Transverse colon (tissue), 4 donors: ENCODE data around the gene CBFA2T2. TPM values are rescaled to one million over a fixed set of nuclear protein-coding genes. Genes with fewer than 3 reads are reported as not detected.

ENCODE experiments used
- DNase-seq: peaks from one replicate; pipeline ENCODE4 v3.0.0-alpha.2; 2019
- H3K27ac ChIP-seq, 4 donors: fragments of 200-600 bp; sonication (generic); 2 replicates each; pipeline ENCODE4 v1.5.1; 2016 to 2018; ENCODE audit warnings: inconsistent platforms in 4 of 4
- H3K27me3 ChIP-seq: fragments of 200-600 bp; sonication (generic); 2 replicates; pipeline ENCODE4 v1.5.1; 2017; ENCODE audit warnings: inconsistent platforms
- H3K36me3 ChIP-seq, 4 donors: fragments of 200-600 bp; sonication (generic); 2 replicates each; pipeline ENCODE4 v1.5.1; 2017 to 2019; ENCODE audit warnings: inconsistent platforms in 4 of 4
- H3K4me1 ChIP-seq, 4 donors: fragments of 200-600 bp; sonication (generic); 2 replicates each; pipeline ENCODE4 v1.5.1; 2017 to 2020; ENCODE audit warnings: inconsistent platforms in 4 of 4
- H3K4me3 ChIP-seq, 4 donors: fragments of 200-600 bp; sonication (generic); 1 replicate in 1 of 4; 2 replicates in 3 of 4; pipeline versions ENCODE4 v1.5.1 to v1.6.1; 2017 to 2019; ENCODE audit warnings: inconsistent platforms in 4 of 4
- H3K9me3 ChIP-seq, 2 donors: fragments of 200-600 bp; sonication (generic); 2 replicates each; pipeline ENCODE4 v1.5.1; 2017 to 2019; ENCODE audit warnings: inconsistent platforms in 2 of 2
- EP300 ChIP-seq: sonication (generic); formaldehyde crosslinking; IDR thresholded peaks from one replicate; pipeline ENCODE4 v1.6.1; 2017; ENCODE audit warnings: antibody characterized with exemption, low read depth
- POLR2A ChIP-seq: fragments of 450-650 bp; IDR thresholded peaks from one replicate; pipeline ENCODE4 v1.6.1; 2016; ENCODE audit warnings: antibody characterized with exemption, mild to moderate bottlenecking, moderate library complexity
- POLR2AphosphoS5 ChIP-seq, 3 donors: sonication (generic); formaldehyde crosslinking; IDR thresholded peaks; one replicate each; pipeline ENCODE4 v1.6.1; 2016; ENCODE audit warnings: antibody characterized with exemption in 3 of 3
- WGBS, 2 donors: methylation state at CpG; one replicate each; pipeline ENCODE4 v1.1.5; 2018; ENCODE audit warnings: low coverage in 1 of 2; 5-methylcytosine and 5-hydroxymethylcytosine counted together
- in situ Hi-C, 4 donors: fragments of 200-750 bp; cut with MboI; loops; one replicate each; pipeline versions ENCODE4 v1.15.0 to v1.15.1; 2017; ENCODE audit warnings: low sequenced_read_pairs in 3 of 4, low pct_ligation_motif_present in 1 of 4, low pct_unique_long_range_greater_than_20kb in 1 of 4
- intact Hi-C: fragments of 100-400 bp; cut with DNase I; formaldehyde crosslinking; loops from one replicate; pipeline ENCODE4 v1.15.1; 2023; ENCODE audit warnings: low total_unique reads
- total RNA-seq, 4 donors: library from RNA; depleted of rRNA; stranded (reverse); fragments of >200 nt; gene quantifications; one replicate each; pipeline ENCODE4 v1.1.0, GENCODE V29; 2016
- TF ChIP-seq, protein P1 (sequence below), 5 experiments: fragments of 200-600 bp in 3 of 5; fragments of 450-650 bp in 2 of 5; sonication (generic) in 3 of 5; IDR thresholded peaks; 1 replicate in 2 of 5; 2 replicates in 3 of 5; pipeline ENCODE4 v1.5.1; 2016 to 2017; ENCODE audit warnings: antibody characterized with exemption in 5 of 5, inconsistent platforms in 3 of 5, mild to moderate bottlenecking in 2 of 5, moderate library complexity in 1 of 5

Gene CBFA2T2
- total RNA-seq, 4 donors from 2014 or later, result 35.8 to 62.3 (median 46.6) TPM

DNA sequence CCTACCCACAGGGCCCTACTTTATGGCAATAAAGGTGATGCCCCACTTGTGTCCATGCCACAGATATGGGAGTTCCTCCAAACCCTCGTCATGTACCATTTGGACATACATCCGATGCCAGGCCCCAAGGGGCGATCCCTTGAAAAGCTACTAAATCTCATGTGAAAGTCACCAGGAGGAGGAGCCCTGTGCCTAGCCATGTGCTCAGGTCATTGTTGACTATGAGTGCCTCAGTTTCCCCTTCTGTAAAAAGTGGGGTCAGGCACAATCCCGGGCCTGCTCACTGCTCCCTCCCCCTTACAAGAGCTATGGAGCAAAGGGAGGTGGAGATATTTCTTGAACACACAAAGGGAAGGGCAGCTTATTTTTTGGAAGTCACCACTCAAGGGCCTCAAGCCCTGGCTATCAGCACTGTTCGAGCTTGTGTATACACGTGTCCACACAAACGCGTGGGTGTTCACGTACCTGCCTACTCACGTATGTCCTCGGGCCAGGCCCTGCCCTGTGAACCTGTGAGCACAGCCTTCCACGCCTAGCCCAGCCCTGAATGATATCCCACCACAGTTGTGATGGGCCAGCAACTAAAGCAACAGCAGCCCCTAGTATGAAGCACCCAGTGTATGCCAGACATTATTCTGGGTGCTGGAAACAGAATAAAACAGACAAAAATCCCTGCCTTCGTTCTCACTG is 178.7 kb downstream of the CBFA2T2 start:
- in situ Hi-C loops, result no loop called here
- no peak overlapping the region for H3K4me3 ChIP-seq

DNA sequence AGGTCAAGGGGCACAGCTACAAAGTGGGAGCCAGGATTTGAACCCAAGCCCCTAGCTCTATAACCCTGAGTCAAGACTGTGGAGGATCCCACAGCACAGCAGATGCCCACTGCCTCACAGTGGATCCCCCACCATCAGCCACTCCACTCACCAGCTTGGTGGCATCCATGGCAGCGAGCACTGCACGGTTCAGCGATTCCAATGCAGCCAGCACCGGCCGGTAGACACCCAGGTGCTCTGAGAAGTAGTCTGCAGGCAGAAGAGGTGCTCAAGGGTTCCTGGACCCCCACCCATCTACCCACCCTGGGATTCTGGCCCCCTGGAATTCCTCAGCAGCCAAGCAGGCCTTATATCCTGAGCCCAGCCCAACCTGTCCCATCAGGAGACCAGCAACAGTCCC is 179.3 kb downstream of the CBFA2T2 start:
- intact Hi-C loops, result no loop called here
- H3K4me3 ChIP-seq, result no peak overlapping the region
- peaks cover 0 to 5% (median 0%) of the 10 kb centered on the region in 4 donors for H3K36me3 ChIP-seq
- peaks cover 21 to 47% (median 39%) of the 10 kb centered on the region in 4 donors for H3K4me1 ChIP-seq
- in situ Hi-C loops, result no loop called here
- no peaks in the 10 kb centered on the region for H3K27me3 ChIP-seq
- WGBS, 2 donors, result 90% methylated on average over 5 of the region's 5 CpGs; no CpG with 5 or more reads in 1 of the 2 donors
- H3K27ac ChIP-seq, result no peak overlapping the region
- TF ChIP-seq EP300 (no peak), POLR2AphosphoS5 (IDR thresholded peaks at IDR 0.05) (no peak), POLR2A (no peak)
- TF ChIP-seq, protein P1, sequence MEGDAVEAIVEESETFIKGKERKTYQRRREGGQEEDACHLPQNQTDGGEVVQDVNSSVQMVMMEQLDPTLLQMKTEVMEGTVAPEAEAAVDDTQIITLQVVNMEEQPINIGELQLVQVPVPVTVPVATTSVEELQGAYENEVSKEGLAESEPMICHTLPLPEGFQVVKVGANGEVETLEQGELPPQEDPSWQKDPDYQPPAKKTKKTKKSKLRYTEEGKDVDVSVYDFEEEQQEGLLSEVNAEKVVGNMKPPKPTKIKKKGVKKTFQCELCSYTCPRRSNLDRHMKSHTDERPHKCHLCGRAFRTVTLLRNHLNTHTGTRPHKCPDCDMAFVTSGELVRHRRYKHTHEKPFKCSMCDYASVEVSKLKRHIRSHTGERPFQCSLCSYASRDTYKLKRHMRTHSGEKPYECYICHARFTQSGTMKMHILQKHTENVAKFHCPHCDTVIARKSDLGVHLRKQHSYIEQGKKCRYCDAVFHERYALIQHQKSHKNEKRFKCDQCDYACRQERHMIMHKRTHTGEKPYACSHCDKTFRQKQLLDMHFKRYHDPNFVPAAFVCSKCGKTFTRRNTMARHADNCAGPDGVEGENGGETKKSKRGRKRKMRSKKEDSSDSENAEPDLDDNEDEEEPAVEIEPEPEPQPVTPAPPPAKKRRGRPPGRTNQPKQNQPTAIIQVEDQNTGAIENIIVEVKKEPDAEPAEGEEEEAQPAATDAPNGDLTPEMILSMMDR (IDR thresholded peaks at IDR 0.05), result no peak
- no peak for DNase-seq
- H3K9me3 ChIP-seq, result no peaks in the 10 kb centered on the region

More for the DNA sequence above, 178.7 kb downstream of the CBFA2T2 start:
- intact Hi-C loops, result no loop called here
- no peaks in the 10 kb centered on the region for H3K9me3 ChIP-seq
- 85% methylated on average over 13 of the region's 13 CpGs; no CpG with 5 or more reads in 1 of the 2 donors for WGBS, 2 donors
- TF ChIP-seq POLR2A (no peak), POLR2AphosphoS5 (IDR thresholded peaks at IDR 0.05) (no peak), EP300 (no peak)
- TF ChIP-seq, protein P1 (IDR thresholded peaks at IDR 0.05), result no peak
- peak overlapping the region in 3 of 4 donors; percentile 93 to 99 (median 98) for H3K27ac ChIP-seq
- peaks cover 0 to 5% (median 0%) of the 10 kb centered on the region in 4 donors for H3K36me3 ChIP-seq
- H3K27me3 ChIP-seq, result no peaks in the 10 kb centered on the region
- peaks cover 20 to 48% (median 41%) of the 10 kb centered on the region in 4 donors for H3K4me1 ChIP-seq
- no peak for DNase-seq

DNA sequence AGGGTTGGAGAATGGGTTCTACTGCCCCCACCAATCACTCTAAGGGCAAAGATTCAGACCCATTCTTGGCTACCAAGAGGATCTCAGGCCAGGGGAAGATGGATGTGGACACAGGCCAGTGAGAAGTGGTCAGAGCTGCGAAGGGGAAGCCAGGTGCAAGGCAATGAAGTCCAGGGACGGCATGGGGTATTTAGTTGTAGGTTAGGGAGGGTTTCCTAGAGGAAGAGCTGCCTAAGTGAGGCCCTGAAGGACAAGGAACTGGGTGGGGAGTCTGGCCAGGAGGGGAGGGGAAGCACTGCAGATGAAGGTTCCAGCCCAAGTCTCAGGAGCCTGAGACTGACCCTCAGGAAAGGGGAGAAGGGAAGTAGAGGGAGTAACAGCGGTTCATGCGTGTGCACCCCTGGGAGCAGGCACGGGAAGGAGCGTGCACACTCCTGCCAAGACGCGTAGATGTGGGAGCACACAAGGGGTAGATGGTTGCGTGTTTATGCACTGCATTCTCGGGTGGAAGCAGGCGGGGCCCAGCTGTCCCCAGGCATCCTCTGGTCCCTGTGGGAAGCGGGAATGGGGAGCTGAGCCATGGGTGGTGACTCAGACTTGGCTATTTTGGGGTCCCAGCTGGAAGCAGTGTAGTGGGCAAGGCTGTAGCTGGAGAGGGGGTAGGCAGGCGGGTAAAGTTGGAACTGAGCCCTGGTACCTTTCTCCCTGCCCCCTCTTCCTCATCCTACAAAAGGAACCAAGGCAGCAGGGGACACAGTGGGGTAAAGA is 180.2 kb downstream of the CBFA2T2 start:
- TF ChIP-seq POLR2A (no peak), EP300 (no peak), POLR2AphosphoS5 (IDR thresholded peaks at IDR 0.05) (no peak)
- TF ChIP-seq, protein P1 (IDR thresholded peaks at IDR 0.05), result no peak
- Histone ChIP-seq H3K4me3 (no peak overlapping the region), H3K27me3 (no peaks in the 10 kb centered on the region), H3K27ac (no peak overlapping the region), H3K36me3 (peaks cover 0 to 5% (median 0%) of the 10 kb centered on the region in 4 donors), H3K9me3 (no peaks in the 10 kb centered on the region), H3K4me1 (peaks cover 24 to 51% (median 41%) of the 10 kb centered on the region in 4 donors)
- 85 to 98% methylated on average over 6 to 13 of the region's 13 CpGs for WGBS, 2 donors
- intact Hi-C loops, result loop anchor here (5.0 kb wide), 1 partner anchor 223 kb away; no protein-coding TSS in a partner anchor
- DNase-seq, result no peak
- in situ Hi-C loops, result no loop called here
